ENCODE measurements around the gene ELFN2.

ELFN2 gene

GRCh38 chr22:37354670-37355069 is 72.6 kb downstream of the ELFN2 start:
- no peaks in the 10 kb centered on the region for H3K36me3 ChIP-seq (ENCODE audit: control insufficient read depth, insufficient read depth, low read length)
- H3K27ac ChIP-seq (ENCODE audit: low read depth, low read length), result no peak overlapping the region
- H3K27me3 ChIP-seq (ENCODE audit: control insufficient read depth, insufficient read depth, low read length), result no peaks in the 10 kb centered on the region
- H3K4me3 ChIP-seq (ENCODE audit: low read depth, low read length), result no peak overlapping the region
- H3K9me3 ChIP-seq (ENCODE audit: control insufficient read depth, insufficient read depth, low read length), result no peaks in the 10 kb centered on the region
- no peak overlapping the region for H3K9ac ChIP-seq (ENCODE audit: low read depth, low read length)
- no peaks in the 10 kb centered on the region for H3K4me1 ChIP-seq (ENCODE audit: control insufficient read depth, insufficient read depth, low read length)

GRCh38 chr22:37354261-37354660 is 73.0 kb downstream of the ELFN2 start:
- Histone ChIP-seq H3K4me1 (ENCODE audit: control insufficient read depth, insufficient read depth, low read length) (no peaks in the 10 kb centered on the region), H3K9ac (ENCODE audit: low read depth, low read length) (no peak overlapping the region)

GRCh38 chr22:37353839-37354238 is 73.4 kb downstream of the ELFN2 start:
- H3K4me1 ChIP-seq (ENCODE audit: control insufficient read depth, insufficient read depth, low read length), result no peaks in the 10 kb centered on the region
- no peak overlapping the region for H3K9ac ChIP-seq (ENCODE audit: low read depth, low read length)
- no peaks in the 10 kb centered on the region for H3K36me3 ChIP-seq (ENCODE audit: control insufficient read depth, insufficient read depth, low read length)
- H3K27ac ChIP-seq (ENCODE audit: low read depth, low read length), result no peak overlapping the region
- no peaks in the 10 kb centered on the region for H3K27me3 ChIP-seq (ENCODE audit: control insufficient read depth, insufficient read depth, low read length)
- no peaks in the 10 kb centered on the region for H3K9me3 ChIP-seq (ENCODE audit: control insufficient read depth, insufficient read depth, low read length)
- no peak overlapping the region for H3K4me3 ChIP-seq (ENCODE audit: low read depth, low read length)

More at GRCh38 chr22:37354261-37354660, 73.0 kb downstream of the ELFN2 start:
- H3K36me3 ChIP-seq (ENCODE audit: control insufficient read depth, insufficient read depth, low read length), result no peaks in the 10 kb centered on the region
- no peak overlapping the region for H3K27ac ChIP-seq (ENCODE audit: low read depth, low read length)
- H3K4me3 ChIP-seq (ENCODE audit: low read depth, low read length), result no peak overlapping the region
- no peaks in the 10 kb centered on the region for H3K9me3 ChIP-seq (ENCODE audit: control insufficient read depth, insufficient read depth, low read length)
- no peaks in the 10 kb centered on the region for H3K27me3 ChIP-seq (ENCODE audit: control insufficient read depth, insufficient read depth, low read length)

GRCh38 chr22:37352481-37352880 is 74.8 kb downstream of the ELFN2 start:
- Histone ChIP-seq H3K27ac (ENCODE audit: low read depth, low read length) (no peak overlapping the region), H3K36me3 (ENCODE audit: control insufficient read depth, insufficient read depth, low read length) (no peaks in the 10 kb centered on the region), H3K27me3 (ENCODE audit: control insufficient read depth, insufficient read depth, low read length) (no peaks in the 10 kb centered on the region), H3K9me3 (ENCODE audit: control insufficient read depth, insufficient read depth, low read length) (no peaks in the 10 kb centered on the region), H3K4me1 (ENCODE audit: control insufficient read depth, insufficient read depth, low read length) (no peaks in the 10 kb centered on the region), H3K4me3 (ENCODE audit: low read depth, low read length) (no peak overlapping the region), H3K9ac (ENCODE audit: low read depth, low read length) (no peak overlapping the region)

- no peak overlapping the region for H3K4me3 ChIP-seq (ENCODE audit: low read depth, low read length)
- H3K27ac ChIP-seq (ENCODE audit: low read depth, low read length), result no peak overlapping the region
- no peaks in the 10 kb centered on the region for H3K9me3 ChIP-seq (ENCODE audit: control insufficient read depth, insufficient read depth, low read length)
- no peaks in the 10 kb centered on the region for H3K36me3 ChIP-seq (ENCODE audit: control insufficient read depth, insufficient read depth, low read length)
- no peaks in the 10 kb centered on the region for H3K4me1 ChIP-seq (ENCODE audit: control insufficient read depth, insufficient read depth, low read length)
- H3K27me3 ChIP-seq (ENCODE audit: control insufficient read depth, insufficient read depth, low read length), result no peaks in the 10 kb centered on the region
- H3K9ac ChIP-seq (ENCODE audit: low read depth, low read length), result no peak overlapping the region
These were observed 76.0 kb downstream of the ELFN2 start for GRCh38 chr22:37351232-37351631.

- Histone ChIP-seq H3K36me3 (ENCODE audit: control insufficient read depth, insufficient read depth, low read length) (no peaks in the 10 kb centered on the region), H3K27me3 (ENCODE audit: control insufficient read depth, insufficient read depth, low read length) (no peaks in the 10 kb centered on the region), H3K4me3 (ENCODE audit: low read depth, low read length) (no peak overlapping the region), H3K27ac (ENCODE audit: low read depth, low read length) (no peak overlapping the region), H3K9ac (ENCODE audit: low read depth, low read length) (no peak overlapping the region), H3K9me3 (ENCODE audit: control insufficient read depth, insufficient read depth, low read length) (no peaks in the 10 kb centered on the region), H3K4me1 (ENCODE audit: control insufficient read depth, insufficient read depth, low read length) (no peaks in the 10 kb centered on the region)
These were observed 78.0 kb downstream of the ELFN2 start for GRCh38 chr22:37349043-37349814.

GRCh38 chr22:37346505-37346895 is 80.8 kb downstream of the ELFN2 start:
- no peaks in the 10 kb centered on the region for H3K27me3 ChIP-seq (ENCODE audit: control insufficient read depth, insufficient read depth, low read length)
- no peak overlapping the region for H3K9ac ChIP-seq (ENCODE audit: low read depth, low read length)
- no peaks in the 10 kb centered on the region; the same call in 1 of the 2 replicates for H3K4me1 ChIP-seq (ENCODE audit: control insufficient read depth, insufficient read depth, low read length)
- no peak overlapping the region for H3K4me3 ChIP-seq (ENCODE audit: low read depth, low read length)
- no peaks in the 10 kb centered on the region for H3K36me3 ChIP-seq (ENCODE audit: control insufficient read depth, insufficient read depth, low read length)
- H3K27ac ChIP-seq (ENCODE audit: low read depth, low read length), result no peak overlapping the region
- no peaks in the 10 kb centered on the region for H3K9me3 ChIP-seq (ENCODE audit: control insufficient read depth, insufficient read depth, low read length)

- H3K4me3 ChIP-seq (ENCODE audit: low read depth, low read length), result no peak overlapping the region
These were observed 81.3 kb downstream of the ELFN2 start for GRCh38 chr22:37345863-37346504.

GRCh38 chr22:37344735-37345449 is 82.4 kb downstream of the ELFN2 start:
- Histone ChIP-seq H3K9me3 (ENCODE audit: control insufficient read depth, insufficient read depth, low read length) (no peaks in the 10 kb centered on the region), H3K27ac (ENCODE audit: low read depth, low read length) (no peak overlapping the region), H3K9ac (ENCODE audit: low read depth, low read length) (no peak overlapping the region), H3K36me3 (ENCODE audit: control insufficient read depth, insufficient read depth, low read length) (no peaks in the 10 kb centered on the region), H3K4me3 (ENCODE audit: low read depth, low read length) (no peak overlapping the region), H3K27me3 (ENCODE audit: control insufficient read depth, insufficient read depth, low read length) (peaks cover 7% of the 10 kb centered on the region; the same call in 1 of the 2 replicates), H3K4me1 (ENCODE audit: control insufficient read depth, insufficient read depth, low read length) (peaks cover 5% of the 10 kb centered on the region; the same call in 1 of the 2 replicates)

More at GRCh38 chr22:37345863-37346504, 81.3 kb downstream of the ELFN2 start:
- no peaks in the 10 kb centered on the region for H3K9me3 ChIP-seq (ENCODE audit: control insufficient read depth, insufficient read depth, low read length)
- H3K36me3 ChIP-seq (ENCODE audit: control insufficient read depth, insufficient read depth, low read length), result no peaks in the 10 kb centered on the region
- H3K4me1 ChIP-seq (ENCODE audit: control insufficient read depth, insufficient read depth, low read length), result peaks cover under 1% of the 10 kb centered on the region; the same call in 1 of the 2 replicates
- H3K9ac ChIP-seq (ENCODE audit: low read depth, low read length), result no peak overlapping the region
- peaks cover 4% of the 10 kb centered on the region; the same call in 1 of the 2 replicates for H3K27me3 ChIP-seq (ENCODE audit: control insufficient read depth, insufficient read depth, low read length)
- no peak overlapping the region for H3K27ac ChIP-seq (ENCODE audit: low read depth, low read length)

GRCh38 chr22:37343863-37344734 is 83.2 kb downstream of the ELFN2 start:
- no peak overlapping the region for H3K27ac ChIP-seq (ENCODE audit: low read depth, low read length)
- no peaks in the 10 kb centered on the region for H3K36me3 ChIP-seq (ENCODE audit: control insufficient read depth, insufficient read depth, low read length)
- peaks cover 5% of the 10 kb centered on the region; the same call in 1 of the 2 replicates for H3K4me1 ChIP-seq (ENCODE audit: control insufficient read depth, insufficient read depth, low read length)
- no peaks in the 10 kb centered on the region for H3K9me3 ChIP-seq (ENCODE audit: control insufficient read depth, insufficient read depth, low read length)
- H3K27me3 ChIP-seq (ENCODE audit: control insufficient read depth, insufficient read depth, low read length), result peaks cover 7% of the 10 kb centered on the region; the same call in 1 of the 2 replicates
- H3K4me3 ChIP-seq (ENCODE audit: low read depth, low read length), result no peak overlapping the region
- no peak overlapping the region for H3K9ac ChIP-seq (ENCODE audit: low read depth, low read length)
